T-helper 1 cell treated with Interleukin-12 subunit alpha and Interleukin-12 subunit beta and Interleukin-4 antibody, amounts not matched to agents 30 ng/mL and 1 ng/mL, for 36 hours (primary cell): ENCODE measurements around the gene TBX10. TPM values are rescaled to one million over a fixed set of nuclear protein-coding genes. Genes with fewer than 3 reads are reported as not detected.
"Not testable (repeated sequence)": the region's sequence is repeated elsewhere in the genome, so short reads cannot be mapped to it uniquely, and the experiment has no call there.

ENCODE experiments used
- intact Hi-C: fragments of 100-400 bp; cut with micrococcal nuclease; formaldehyde crosslinking; loops from one replicate; pipeline ENCODE4 v1.15.1; 2024
- total RNA-seq: library from RNA; stranded (reverse); gene quantifications from 2 replicates; pipeline ENCODE4 v1.2.3, GENCODE V29; 2022

The TBX10 gene
- total RNA-seq, 1 donor from 2014 or later: not detected

GRCh38 chr11:67605231-67606011 is 34.1 kb downstream of the TBX10 start:
- intact Hi-C loops: loop anchor here (1.0 to 2.0 kb wide), 10 partner anchors 9 to 1139 kb away; partner anchors contain the start of genes AIP, CDK2AP2, GSTP1 and NUDT8

DNA sequence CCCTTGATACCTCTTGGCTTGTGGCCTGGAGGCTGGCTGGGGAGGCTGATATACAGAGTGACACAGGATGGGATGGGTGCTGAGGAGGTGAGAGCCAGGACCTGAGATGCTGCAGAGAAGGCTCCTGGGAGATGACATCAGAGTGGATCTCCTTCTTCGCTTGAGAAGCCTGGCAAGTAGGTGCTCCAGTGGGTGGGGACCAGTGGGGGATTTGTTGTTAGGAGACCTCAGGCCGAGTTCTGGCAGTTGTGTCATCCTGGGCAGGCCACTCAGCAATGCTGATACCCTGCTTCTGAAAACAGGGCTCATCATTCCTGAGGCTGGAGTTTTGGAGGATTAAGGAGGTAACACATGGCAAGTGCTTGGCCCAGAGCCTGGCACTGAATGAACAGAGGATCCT is 34.7 kb downstream of the TBX10 start:
- intact Hi-C loops: no loop called here

DNA sequence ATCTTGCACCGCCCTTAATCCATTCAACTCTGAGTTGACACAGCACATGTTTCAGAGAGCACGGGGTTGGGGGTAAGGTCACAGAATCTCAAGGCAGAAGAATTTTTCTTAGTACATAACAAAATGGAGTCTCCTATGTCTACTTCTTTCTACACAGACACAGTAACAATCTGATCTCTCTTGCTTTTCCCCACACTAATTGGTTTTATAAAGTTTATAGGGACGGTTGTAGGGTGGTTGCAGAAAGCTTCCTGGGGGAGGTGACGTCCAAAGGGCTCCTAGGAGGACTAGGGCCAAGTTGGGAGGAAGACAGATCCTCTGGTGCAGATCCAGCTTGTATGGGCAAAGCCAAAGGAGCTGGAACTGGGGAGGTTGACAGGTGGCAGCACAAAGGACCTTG is 35.4 kb downstream of the TBX10 start:
- intact Hi-C loops: not testable (repeated sequence)

GRCh38 chr11:67601098-67601497 is 38.5 kb downstream of the TBX10 start:
- intact Hi-C loops: no loop called here

GRCh38 chr11:67600324-67601029 is 39.1 kb downstream of the TBX10 start:
- intact Hi-C loops: no loop called here

DNA sequence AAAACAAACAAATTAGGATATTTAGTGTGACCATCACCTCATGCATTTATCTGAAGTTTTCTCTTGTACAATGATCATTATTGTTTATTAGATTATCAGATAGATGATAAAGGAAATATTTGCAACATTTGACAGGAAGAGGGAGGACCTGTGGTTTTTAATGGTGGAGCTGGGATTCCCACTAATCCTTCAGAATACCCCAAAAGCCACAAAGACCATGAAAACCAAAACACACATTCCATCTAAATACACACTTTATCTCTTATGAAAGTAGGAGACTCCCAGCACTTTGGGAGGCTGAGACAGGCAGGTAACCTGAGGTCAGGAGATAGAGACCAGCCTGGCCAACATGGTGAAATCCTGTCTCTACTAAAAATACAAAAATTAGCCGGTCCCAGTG is 40.4 kb downstream of the TBX10 start:
- intact Hi-C loops: no loop called here

GRCh38 chr11:67597963-67598362 is 41.6 kb downstream of the TBX10 start:
- intact Hi-C loops: not testable (repeated sequence)

DNA sequence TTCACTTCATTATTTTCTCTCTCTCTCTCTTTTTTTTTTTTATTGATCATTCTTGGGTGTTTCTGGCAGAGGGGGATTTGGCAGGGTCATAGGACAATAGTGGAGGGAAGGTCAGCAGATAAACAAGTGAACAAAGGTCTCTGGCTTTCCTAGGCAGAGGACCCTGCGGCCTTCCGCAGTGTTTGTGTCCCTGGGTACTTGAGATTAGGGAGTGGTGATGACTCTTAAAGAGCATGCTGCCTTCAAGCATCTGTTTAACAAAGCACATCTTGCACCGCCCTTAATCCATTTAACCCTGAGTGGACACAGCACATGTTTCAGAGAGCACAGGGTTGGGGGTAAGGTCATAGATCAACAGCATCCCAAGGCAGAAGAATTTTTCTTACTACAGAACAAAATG is 42.1 kb downstream of the TBX10 start:
- intact Hi-C loops: not testable (repeated sequence)

DNA sequence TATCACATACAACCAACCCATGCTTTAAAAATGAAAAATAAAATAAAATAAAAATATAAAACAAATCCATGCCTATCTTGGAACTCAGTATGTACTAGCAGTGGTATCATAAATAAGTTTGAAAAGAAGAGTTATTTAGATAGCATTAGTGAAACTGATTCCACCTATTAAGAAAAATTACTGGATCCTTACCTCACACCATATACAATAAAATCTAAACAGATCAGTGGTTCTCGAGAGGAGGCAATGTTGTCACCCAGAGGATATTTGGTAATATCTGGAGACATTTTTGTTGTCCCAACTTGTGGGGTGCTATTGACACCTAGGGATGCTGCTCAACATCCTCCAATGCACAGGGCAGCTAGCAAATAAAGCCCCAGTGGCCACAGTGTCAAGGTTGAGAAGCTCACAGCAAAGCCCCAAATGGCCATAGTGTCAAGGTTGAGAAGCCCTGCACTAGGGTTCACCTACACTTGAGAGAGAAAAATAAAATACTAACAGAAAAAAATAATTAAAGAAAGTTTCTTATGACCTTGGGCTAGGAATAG is 42.7 kb downstream of the TBX10 start:
- intact Hi-C loops: no loop called here

GRCh38 chr11:67594480-67594879 is 45.1 kb downstream of the TBX10 start:
- intact Hi-C loops: no loop called here

DNA sequence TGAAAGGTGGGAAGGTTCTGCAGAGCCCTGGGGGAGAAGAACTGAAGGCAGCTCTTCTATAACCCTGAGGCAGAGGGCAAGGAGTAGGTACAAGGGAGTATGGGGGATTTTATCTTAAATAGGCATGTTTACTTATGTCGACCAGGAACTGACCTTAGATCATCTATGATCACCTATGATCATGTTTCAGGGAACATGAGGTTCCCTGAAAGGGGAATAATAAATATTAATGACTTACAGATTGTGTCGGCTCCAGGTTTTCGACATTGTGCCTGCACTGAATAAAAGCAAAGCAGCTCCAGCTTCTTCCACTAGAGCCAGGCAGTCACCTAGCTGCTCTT is 46.0 kb downstream of the TBX10 start:
- intact Hi-C loops: no loop called here

GRCh38 chr11:67592880-67593564 is 46.5 kb downstream of the TBX10 start:
- intact Hi-C loops: no loop called here

DNA sequence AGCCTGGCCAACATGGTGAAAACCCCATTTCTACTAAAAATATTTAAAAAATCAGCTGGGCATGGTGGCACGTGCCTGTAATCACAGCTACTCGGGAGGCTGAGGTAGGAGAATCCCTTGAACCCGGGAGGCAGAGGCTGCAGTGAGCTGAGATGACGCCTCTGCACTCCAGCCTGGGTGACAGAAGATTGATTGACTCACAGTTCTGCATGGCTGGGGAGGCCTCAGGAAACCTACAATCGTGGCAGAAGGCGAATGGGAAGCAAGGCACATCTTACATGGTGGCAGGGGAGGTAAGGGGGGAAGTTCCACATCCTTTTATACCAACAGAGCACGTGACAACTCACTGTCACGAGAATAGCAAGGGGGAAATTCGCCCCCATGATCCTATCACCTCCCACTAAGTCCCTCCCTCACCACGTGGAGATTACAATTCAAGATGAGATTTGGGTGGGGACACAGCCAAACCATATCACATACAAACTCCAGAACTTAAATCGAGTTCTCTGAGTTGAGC is 50.6 kb downstream of the TBX10 start:
- intact Hi-C loops: not testable (repeated sequence)

DNA sequence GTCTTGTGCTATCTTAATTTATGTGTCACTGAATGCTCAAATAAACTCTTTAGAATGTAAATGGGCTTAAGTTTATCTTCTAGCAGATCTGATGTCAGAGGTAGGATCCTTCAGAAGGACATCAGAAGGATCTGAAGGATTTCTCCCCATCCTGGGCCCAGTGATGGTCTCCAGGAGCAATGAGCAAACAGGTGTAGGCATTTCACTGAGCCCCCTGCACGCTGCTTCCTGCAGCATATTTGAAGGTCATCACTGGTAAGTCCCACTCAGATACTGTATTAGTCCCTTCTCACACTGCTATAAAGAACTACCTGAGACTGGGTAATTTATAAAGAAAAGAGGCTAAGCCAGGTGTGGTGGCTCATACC is 51.4 kb downstream of the TBX10 start:
- intact Hi-C loops: no loop called here

DNA sequence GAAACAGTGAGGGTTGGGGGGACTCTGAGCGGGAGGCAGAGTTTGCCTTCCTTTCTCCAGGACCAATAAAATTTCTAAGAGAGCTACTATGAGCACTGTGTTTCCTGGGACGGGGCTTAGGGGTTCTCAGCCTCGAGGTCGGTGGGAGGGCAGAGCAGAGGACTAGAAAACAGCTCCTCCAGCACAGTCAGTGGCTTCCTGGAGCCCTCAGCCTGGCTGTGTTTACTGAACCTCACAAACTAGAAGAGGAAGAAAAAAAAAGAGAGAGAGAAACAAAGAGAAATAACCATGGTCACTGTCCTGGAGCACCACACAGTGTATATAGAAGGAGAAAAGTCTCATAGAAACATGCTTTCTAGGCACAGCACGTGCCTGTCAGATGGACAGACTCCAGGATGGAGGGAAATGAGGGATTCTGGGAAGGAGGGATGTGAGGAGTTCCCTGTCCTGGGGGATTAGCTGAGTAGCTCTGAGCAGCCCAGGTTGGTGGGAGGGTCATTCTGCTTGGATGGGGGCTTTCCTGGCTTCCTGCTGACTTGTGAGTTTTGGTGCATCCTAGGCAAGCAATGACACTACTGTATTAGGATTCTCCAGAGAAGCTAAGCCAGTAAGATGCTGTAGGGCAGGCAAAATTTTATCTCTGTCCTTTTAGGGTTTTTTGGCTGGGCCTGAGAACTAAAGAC is 52.9 kb downstream of the TBX10 start:
- intact Hi-C loops: no loop called here

GRCh38 chr11:67585911-67586310 is 53.7 kb downstream of the TBX10 start:
- intact Hi-C loops: no loop called here

GRCh38 chr11:67584881-67585873 is 54.4 kb downstream of the TBX10 start:
- intact Hi-C loops: loop anchor here (5.0 kb wide), 1 partner anchor 42 kb away; the partner anchor contains the start of gene NUDT8

DNA sequence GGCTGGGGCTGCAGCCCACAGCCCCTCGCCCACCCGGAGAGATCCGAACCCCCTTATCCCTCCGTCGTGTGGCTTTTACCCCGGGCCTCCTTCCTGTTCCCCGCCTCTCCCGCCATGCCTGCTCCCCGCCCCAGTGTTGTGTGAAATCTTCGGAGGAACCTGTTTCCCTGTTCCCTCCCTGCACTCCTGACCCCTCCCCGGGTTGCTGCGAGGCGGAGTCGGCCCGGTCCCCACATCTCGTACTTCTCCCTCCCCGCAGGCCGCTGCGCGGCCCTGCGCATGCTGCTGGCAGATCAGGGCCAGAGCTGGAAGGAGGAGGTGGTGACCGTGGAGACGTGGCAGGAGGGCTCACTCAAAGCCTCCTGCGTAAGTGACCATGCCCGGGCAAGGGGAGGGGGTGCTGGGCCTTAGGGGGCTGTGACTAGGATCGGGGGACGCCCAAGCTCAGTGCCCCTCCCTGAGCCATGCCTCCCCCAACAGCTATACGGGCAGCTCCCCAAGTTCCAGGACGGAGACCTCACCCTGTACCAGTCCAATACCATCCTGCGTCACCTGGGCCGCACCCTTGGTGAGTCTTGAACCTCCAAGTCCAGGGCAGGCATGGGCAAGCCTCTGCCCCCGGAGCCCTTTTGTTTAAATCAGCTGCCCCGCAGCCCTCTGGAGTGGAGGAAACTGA is 55.2 kb downstream of the TBX10 start:
- intact Hi-C loops: loop anchor here (5.0 kb wide), 1 partner anchor 43 kb away; the partner anchor contains the start of gene NUDT8
